Panc1 (cell line): ENCODE data around the gene PCBP2. TPM values are rescaled to one million over a fixed set of nuclear protein-coding genes. Genes with fewer than 3 reads are reported as not detected.

Experiments used
- ATAC-seq: fragments of 200-7000 bp; cut with Tn5 transposase; 2 replicates; pipeline ENCODE4 v1.9.1; 2020; ENCODE audit warnings: mild to moderate bottlenecking, moderate library complexity
- BruUV-seq: library from RNA; stranded (reverse); fragments of 400-500 nt; replicated peaks from 2 replicates; lab custom pipeline; 2021; lab: Mats Ljungman, UMichigan
- CTCF ChIA-PET: fragments of 300-600 bp; sonication (Branson Sonifier 250); formaldehyde crosslinking; loops from one replicate; lab custom pipeline; 2022; ENCODE audit warnings: antibody characterized with exemption; lab: Charles Lee
- POLR2A ChIA-PET: fragments of 300-600 bp; sonication (Branson Sonifier 250); formaldehyde crosslinking; loops from one replicate; lab custom pipeline; 2022; ENCODE audit warnings: antibody characterized with exemption; lab: Charles Lee
- DNase-seq: peaks from one replicate; pipeline ENCODE4 v3.0.0-alpha.2; 2010; ENCODE audit warnings: low read depth, low spot score
- H3K27ac ChIP-seq: 2 replicates; pipeline ENCODE4 v1.5.1; 2011; ENCODE audit warnings: mild to moderate bottlenecking, low read length, inconsistent platforms
- H3K27me3 ChIP-seq: fragments of 200-500 bp; sonication (Bioruptor generic); 2 replicates; pipeline ENCODE4 v1.6.0; 2014; ENCODE audit warnings: low read length, inconsistent platforms; ENCODE audit not compliant: control insufficient read depth, insufficient read depth
- H3K36me3 ChIP-seq: fragments of 200-500 bp; sonication (Bioruptor generic); 2 replicates; pipeline ENCODE4 v1.5.1; 2014; ENCODE audit warnings: inconsistent platforms, mild to moderate bottlenecking, low read length, moderate library complexity; ENCODE audit not compliant: control insufficient read depth, insufficient read depth
- H3K4me1 ChIP-seq: 2 replicates; pipeline ENCODE4 v1.5.1; 2011; ENCODE audit warnings: inconsistent platforms, mild to moderate bottlenecking, low read length, moderate library complexity; ENCODE audit not compliant: control insufficient read depth, insufficient read depth
- H3K4me3 ChIP-seq, 2 experiments: 2 replicates each; pipeline ENCODE4 v1.5.1; 2011 to 2012; ENCODE audit warnings: low read depth in 2 of 2, low read length in 2 of 2, mild to moderate bottlenecking in 2 of 2, inconsistent platforms in 1 of 2, moderate library complexity in 1 of 2
- H3K9me3 ChIP-seq: fragments of 200-500 bp; sonication (Bioruptor generic); 2 replicates; pipeline ENCODE4 v1.5.1; 2014; ENCODE audit warnings: low read depth, mild to moderate bottlenecking, inconsistent platforms, low read length, moderate library complexity; ENCODE audit not compliant: control insufficient read depth, insufficient read depth
- CTCF ChIP-seq: fragments of 450-650 bp; IDR thresholded peaks from 2 replicates; pipeline ENCODE4 v1.5.1; 2017; ENCODE audit warnings: mild to moderate bottlenecking
- POLR2AphosphoS5 ChIP-seq: IDR thresholded peaks from 2 replicates; pipeline ENCODE4 v1.6.1; 2012; ENCODE audit warnings: mild to moderate bottlenecking, low read depth, low read length, moderate library complexity
- REST ChIP-seq, 2 experiments: IDR thresholded peaks; 2 replicates each; pipeline ENCODE4 v1.6.1; 2011 to 2012; ENCODE audit warnings: low read depth in 2 of 2, control low read depth in 1 of 2, low read length in 1 of 2, mild to moderate bottlenecking in 1 of 2, moderate library complexity in 1 of 2; ENCODE audit not compliant: insufficient read depth in 1 of 2
- SIN3A ChIP-seq: IDR thresholded peaks from 2 replicates; pipeline ENCODE4 v1.6.1; 2012; ENCODE audit warnings: low read depth, mild to moderate bottlenecking, low read length, moderate library complexity, borderline replicate concordance; ENCODE audit not compliant: insufficient read depth
- TCF7L2 ChIP-seq: IDR thresholded peaks from 2 replicates; pipeline ENCODE4 v1.6.1; 2011; ENCODE audit warnings: mild to moderate bottlenecking, low read depth, low read length, inconsistent platforms
- in situ Hi-C: cut with HindIII; loops from 2 replicates; pipeline ENCODE4 v1.10.0; 2016; ENCODE audit warnings: low sequenced_read_pairs, low pct_unique_long_range_greater_than_20kb
- intact Hi-C: fragments of 100-400 bp; cut with micrococcal nuclease; formaldehyde crosslinking; loops from one replicate; pipeline ENCODE4 v1.10.0; 2022; ENCODE audit not compliant: unreplicated experiment
- total RNA-seq: library from RNA; stranded (reverse); gene quantifications from one replicate; pipeline ENCODE4 v1.2.1, GENCODE V29; 2021; ENCODE audit not compliant: unreplicated experiment

PCBP2 gene
- total RNA-seq, 1 experiment from 2014 or later = 836 TPM

- BruUV-seq = no TSS peak
- no peak for TF ChIP-seq SIN3A
- Histone ChIP-seq H3K27me3 (no peaks in the 10 kb centered on the region), H3K27ac (no peak overlapping the region), H3K4me1 (peaks cover 26% of the 10 kb centered on the region), H3K9me3 (no peaks in the 10 kb centered on the region), H3K4me3 (no peak overlapping the region), H3K36me3 (no peaks in the 10 kb centered on the region; the same call in none of the 2 replicates)
- intact Hi-C loops (no loop called here), in situ Hi-C loops (no loop called here)
- no peak for DNase-seq
- ChIA-PET CTCF (interaction anchor here (0.5 kb wide), 1 partner anchor 11 kb away, joined by 3 read pairs; no protein-coding TSS in a partner anchor), POLR2A (interaction anchor here (0.5 to 0.8 kb wide), 2 partner anchors 11 to 159 kb away, joined by 3 read pairs; no protein-coding TSS in a partner anchor)
- ATAC-seq = no peak
These were observed 52.4 kb downstream of the PCBP2 start for GRCh38 chr12:53504004-53504920.

- ChIA-PET CTCF (interaction anchor here (0.5 kb wide), 1 partner anchor 125 kb away, joined by 6 read pairs; the partner anchor contains the start of gene SP1), POLR2A (no interaction called here)
- H3K36me3 ChIP-seq = no peaks in the 10 kb centered on the region; the same call in none of the 2 replicates
- H3K9me3 ChIP-seq = no peaks in the 10 kb centered on the region
- no peak overlapping the region for H3K27ac ChIP-seq
- peaks cover 23% of the 10 kb centered on the region for H3K4me1 ChIP-seq
- TF ChIP-seq SIN3A (no peak), POLR2AphosphoS5 (no peak), TCF7L2 (no peak), CTCF (no peak), REST (IDR thresholded peaks at IDR 0.05; ENCODE audit: insufficient read depth in 1 of 2, low read depth in 2 of 2, low read length in 1 of 2) (no peak)
- H3K4me3 ChIP-seq = no peak overlapping the region
- no peak for DNase-seq
- no peaks in the 10 kb centered on the region for H3K27me3 ChIP-seq
- in situ Hi-C loops (no loop called here), intact Hi-C loops (loop anchor here (5.0 kb wide), 1 partner anchor 183 kb away; the partner anchor contains the start of gene AAAS)
- no peak for ATAC-seq
- no TSS peak for BruUV-seq
These were observed 53.2 kb downstream of the PCBP2 start for GRCh38 chr12:53505086-53505485.
